SU-DHL-6 (cell line): ENCODE data around the gene KIF18A.

ENCODE experiments used
- H2AFZ ChIP-seq: fragments of 200-600 bp; sonication (generic); 2 replicates; pipeline ENCODE4 v1.6.1; 2014; ENCODE audit warnings: low read depth, mild to moderate bottlenecking, moderate library complexity, mixed read lengths, antibody characterized with exemption, low read length; ENCODE audit not compliant: severe bottlenecking
- H3F3A ChIP-seq: fragments of 200-600 bp; shearing (Covaris generic); 2 replicates; pipeline ENCODE4 v1.6.0; 2016; ENCODE audit warnings: antibody characterized with exemption, mild to moderate bottlenecking; ENCODE audit not compliant: insufficient read depth
- H3K27ac ChIP-seq: fragments of 200-600 bp; sonication (generic); 2 replicates; pipeline ENCODE4 v1.5.1; 2016; ENCODE audit warnings: low read depth, mild to moderate bottlenecking, low read length, moderate library complexity, mixed read lengths
- H3K27me3 ChIP-seq: fragments of 200-600 bp; sonication (generic), shearing (Covaris generic); 2 replicates; pipeline ENCODE4 v1.6.0; 2014; ENCODE audit warnings: mild to moderate bottlenecking, low read length
- H3K36me3 ChIP-seq: fragments of 200-600 bp; sonication (generic); 2 replicates; pipeline ENCODE4 v1.6.1; 2014; ENCODE audit warnings: mild to moderate bottlenecking, low read length, mixed read lengths
- H3K4me2 ChIP-seq: fragments of 300-600, 200-600 bp; shearing (Covaris generic), sonication (generic); 2 replicates; pipeline ENCODE4 v1.6.0; 2014; ENCODE audit warnings: low read length, low read depth, mild to moderate bottlenecking; ENCODE audit not compliant: poor library complexity, severe bottlenecking
- H3K4me3 ChIP-seq: fragments of 200-600 bp; sonication (generic); 2 replicates; pipeline ENCODE4 v1.5.1; 2014; ENCODE audit warnings: antibody characterized with exemption, low read length, mild to moderate bottlenecking, mixed read lengths; ENCODE audit not compliant: insufficient read depth, poor library complexity, severe bottlenecking
- H3K79me2 ChIP-seq: fragments of 200-600 bp; sonication (generic); 2 replicates; pipeline ENCODE4 v1.6.1; 2014; ENCODE audit warnings: mild to moderate bottlenecking, low read length, moderate library complexity; ENCODE audit not compliant: insufficient read depth
- H3K9ac ChIP-seq: fragments of 200-600 bp; sonication (generic); 2 replicates; pipeline ENCODE4 v1.7.0; 2014; ENCODE audit warnings: mild to moderate bottlenecking, low read length
- H3K9me2 ChIP-seq: fragments of 200-600 bp; sonication (generic); replicated peaks from 2 replicates; pipeline ENCODE4 v1.6.1; 2014; ENCODE audit warnings: low read length; ENCODE audit not compliant: insufficient read depth
- H3K9me3 ChIP-seq: fragments of 200-600 bp; sonication (generic); 2 replicates; pipeline ENCODE4 v1.6.1; 2014; ENCODE audit warnings: low read length, mixed read lengths; ENCODE audit not compliant: insufficient read depth
- H4K20me1 ChIP-seq: fragments of 200-600 bp; sonication (generic); 2 replicates; pipeline ENCODE4 v1.6.1; 2014; ENCODE audit warnings: low read depth, mild to moderate bottlenecking, antibody characterized with exemption, low read length, moderate library complexity, mixed read lengths
- EZH2phosphoT487 ChIP-seq: fragments of 200-600 bp; sonication (generic), shearing (Covaris generic); conservative IDR thresholded peaks from 2 replicates; pipeline ENCODE4 v1.6.1; 2018; ENCODE audit warnings: mild to moderate bottlenecking, antibody characterized with exemption, low read length, moderate library complexity, mixed read lengths
- TF ChIP-seq, protein P1 (sequence below): fragments of 200-600 bp; sonication (generic); IDR thresholded peaks from one replicate; pipeline ENCODE4 v1.5.1; 2017; ENCODE audit warnings: antibody characterized with exemption, mild to moderate bottlenecking, low read length, moderate library complexity; ENCODE audit not compliant: insufficient read depth, poor library complexity, severe bottlenecking

Gene KIF18A

DNA sequence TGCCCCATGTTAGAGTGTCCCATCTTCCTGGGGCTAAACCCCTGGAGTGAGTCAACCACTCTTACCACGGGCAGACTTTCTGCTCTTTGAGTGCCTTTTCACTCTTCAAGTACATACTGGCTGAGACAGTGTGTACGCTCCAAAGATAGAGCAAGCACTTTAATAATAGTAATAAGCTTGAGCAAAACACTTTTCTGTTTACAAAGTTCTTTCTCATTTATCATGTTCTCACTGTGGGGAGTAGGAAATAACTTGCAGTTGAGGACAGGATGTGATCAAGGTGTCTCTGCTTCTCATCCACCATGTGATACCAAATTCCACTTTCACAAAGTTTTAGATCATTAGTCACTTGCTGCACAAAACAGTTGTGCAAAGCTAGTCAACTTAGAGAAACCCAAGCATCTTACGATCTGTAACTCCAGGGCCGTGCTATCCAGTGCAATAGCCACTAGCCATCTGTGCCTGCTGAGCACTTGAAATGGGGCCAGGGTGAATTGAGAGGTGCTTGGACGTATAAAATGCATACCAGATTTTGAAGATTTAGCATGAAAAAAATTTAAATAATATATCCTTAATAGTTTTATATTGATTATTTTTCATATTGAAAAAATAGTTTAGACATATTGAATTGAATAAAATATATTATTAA, 135.3 kb downstream of the KIF18A start:
- no peak overlapping the region for H2AFZ ChIP-seq
- H3K4me2 ChIP-seq: no peak overlapping the region
- H4K20me1 ChIP-seq: no peaks in the 10 kb centered on the region
- TF ChIP-seq EZH2phosphoT487: no peak
- TF ChIP-seq, protein P1, sequence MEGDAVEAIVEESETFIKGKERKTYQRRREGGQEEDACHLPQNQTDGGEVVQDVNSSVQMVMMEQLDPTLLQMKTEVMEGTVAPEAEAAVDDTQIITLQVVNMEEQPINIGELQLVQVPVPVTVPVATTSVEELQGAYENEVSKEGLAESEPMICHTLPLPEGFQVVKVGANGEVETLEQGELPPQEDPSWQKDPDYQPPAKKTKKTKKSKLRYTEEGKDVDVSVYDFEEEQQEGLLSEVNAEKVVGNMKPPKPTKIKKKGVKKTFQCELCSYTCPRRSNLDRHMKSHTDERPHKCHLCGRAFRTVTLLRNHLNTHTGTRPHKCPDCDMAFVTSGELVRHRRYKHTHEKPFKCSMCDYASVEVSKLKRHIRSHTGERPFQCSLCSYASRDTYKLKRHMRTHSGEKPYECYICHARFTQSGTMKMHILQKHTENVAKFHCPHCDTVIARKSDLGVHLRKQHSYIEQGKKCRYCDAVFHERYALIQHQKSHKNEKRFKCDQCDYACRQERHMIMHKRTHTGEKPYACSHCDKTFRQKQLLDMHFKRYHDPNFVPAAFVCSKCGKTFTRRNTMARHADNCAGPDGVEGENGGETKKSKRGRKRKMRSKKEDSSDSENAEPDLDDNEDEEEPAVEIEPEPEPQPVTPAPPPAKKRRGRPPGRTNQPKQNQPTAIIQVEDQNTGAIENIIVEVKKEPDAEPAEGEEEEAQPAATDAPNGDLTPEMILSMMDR: no peak
- H3K27me3 ChIP-seq: no peaks in the 10 kb centered on the region
- no peak overlapping the region for H3K4me3 ChIP-seq
- no peaks in the 10 kb centered on the region for H3K36me3 ChIP-seq
- H3K79me2 ChIP-seq: no peaks in the 10 kb centered on the region
- H3K27ac ChIP-seq: no peak overlapping the region
- no peaks in the 10 kb centered on the region for H3K9me2 ChIP-seq
- no peaks in the 10 kb centered on the region for H3F3A ChIP-seq
- H3K9me3 ChIP-seq: no peaks in the 10 kb centered on the region
- H3K9ac ChIP-seq: no peak overlapping the region

DNA sequence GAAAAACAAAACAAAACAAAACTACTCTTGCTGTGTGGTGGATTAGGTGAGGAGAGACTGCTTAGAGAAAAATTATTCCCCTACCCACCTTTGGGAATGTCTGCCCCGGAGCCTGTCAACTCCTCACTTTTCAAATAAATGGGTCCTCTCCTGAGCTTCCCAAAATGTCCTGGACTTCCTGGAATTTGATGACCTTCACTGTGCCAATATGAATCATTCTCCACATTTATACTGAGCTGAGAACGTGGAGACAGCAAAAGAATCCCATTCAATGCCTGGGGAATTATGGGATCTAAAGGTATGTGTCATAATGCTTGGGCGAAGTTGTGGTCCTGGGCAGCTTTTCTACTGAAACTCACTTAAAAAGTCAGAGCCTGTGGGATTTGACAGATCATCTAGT, 136.8 kb downstream of the KIF18A start:
- no peak for TF ChIP-seq EZH2phosphoT487
- TF ChIP-seq, protein P1: no peak
- no peak overlapping the region for H3K4me3 ChIP-seq
- H4K20me1 ChIP-seq: no peaks in the 10 kb centered on the region
- no peaks in the 10 kb centered on the region for H3K79me2 ChIP-seq
- H3F3A ChIP-seq: no peaks in the 10 kb centered on the region
- no peak overlapping the region for H3K4me2 ChIP-seq
- no peaks in the 10 kb centered on the region for H3K9me3 ChIP-seq
- no peaks in the 10 kb centered on the region for H3K9me2 ChIP-seq
- no peak overlapping the region for H2AFZ ChIP-seq
- no peak overlapping the region for H3K9ac ChIP-seq
- no peaks in the 10 kb centered on the region for H3K36me3 ChIP-seq
- H3K27ac ChIP-seq: no peak overlapping the region
- no peaks in the 10 kb centered on the region for H3K27me3 ChIP-seq
